Thyroid gland (tissue), 4 donors: ENCODE results near the gene SMAD3.

ENCODE experiments used
- POLR2A ChIP-seq, 2 donors: fragments of 450-650 bp; IDR thresholded peaks; one replicate each; pipeline ENCODE4 v1.6.1; 2017; ENCODE audit warnings: antibody characterized with exemption in 2 of 2, mild to moderate bottlenecking in 2 of 2, moderate library complexity in 1 of 2
- TF ChIP-seq, protein P1 (sequence below), 6 experiments: fragments of 200-600 bp in 3 of 6; fragments of 450-650 bp in 3 of 6; sonication (generic) in 3 of 6; IDR thresholded peaks; one replicate each; pipeline ENCODE4 v1.5.1; 2016 to 2019; ENCODE audit warnings: antibody characterized with exemption in 6 of 6, mild to moderate bottlenecking in 2 of 6, inconsistent platforms in 1 of 6, moderate library complexity in 1 of 6

DNA sequence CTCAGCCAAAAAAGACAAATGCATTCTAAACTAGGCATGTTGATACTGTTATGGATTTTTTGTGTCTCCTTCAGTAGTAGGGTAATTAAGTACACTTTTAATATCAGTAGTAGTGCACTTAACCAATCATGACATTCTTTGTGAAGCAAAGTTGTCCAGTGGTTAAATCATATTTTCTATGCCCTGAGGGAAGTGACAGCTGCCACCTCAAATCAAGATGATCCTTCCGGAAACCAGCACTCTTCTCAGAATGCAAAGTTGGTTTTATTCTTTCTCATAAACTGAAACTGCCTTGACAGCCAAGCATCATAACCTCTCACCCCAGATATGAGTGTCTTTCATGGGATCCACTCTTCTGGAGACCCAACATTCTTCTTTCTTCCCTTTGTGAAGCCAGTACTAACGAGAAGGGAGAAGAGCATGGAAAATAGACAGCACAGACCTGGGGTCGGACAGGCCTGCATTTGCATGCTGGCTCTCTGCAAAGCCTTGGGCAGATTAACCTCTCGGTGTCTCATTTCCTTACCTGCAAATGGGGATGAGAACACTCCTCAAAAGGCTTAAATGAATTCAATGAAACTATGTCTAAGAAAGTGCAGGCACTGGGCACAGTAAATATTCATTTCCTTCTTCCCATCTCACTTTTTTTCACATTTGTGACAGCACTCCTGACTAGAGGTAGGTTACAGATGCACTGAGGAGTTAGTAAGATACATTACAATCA lies 175.9 kb downstream of the SMAD3 start:
- TF ChIP-seq, protein P1, sequence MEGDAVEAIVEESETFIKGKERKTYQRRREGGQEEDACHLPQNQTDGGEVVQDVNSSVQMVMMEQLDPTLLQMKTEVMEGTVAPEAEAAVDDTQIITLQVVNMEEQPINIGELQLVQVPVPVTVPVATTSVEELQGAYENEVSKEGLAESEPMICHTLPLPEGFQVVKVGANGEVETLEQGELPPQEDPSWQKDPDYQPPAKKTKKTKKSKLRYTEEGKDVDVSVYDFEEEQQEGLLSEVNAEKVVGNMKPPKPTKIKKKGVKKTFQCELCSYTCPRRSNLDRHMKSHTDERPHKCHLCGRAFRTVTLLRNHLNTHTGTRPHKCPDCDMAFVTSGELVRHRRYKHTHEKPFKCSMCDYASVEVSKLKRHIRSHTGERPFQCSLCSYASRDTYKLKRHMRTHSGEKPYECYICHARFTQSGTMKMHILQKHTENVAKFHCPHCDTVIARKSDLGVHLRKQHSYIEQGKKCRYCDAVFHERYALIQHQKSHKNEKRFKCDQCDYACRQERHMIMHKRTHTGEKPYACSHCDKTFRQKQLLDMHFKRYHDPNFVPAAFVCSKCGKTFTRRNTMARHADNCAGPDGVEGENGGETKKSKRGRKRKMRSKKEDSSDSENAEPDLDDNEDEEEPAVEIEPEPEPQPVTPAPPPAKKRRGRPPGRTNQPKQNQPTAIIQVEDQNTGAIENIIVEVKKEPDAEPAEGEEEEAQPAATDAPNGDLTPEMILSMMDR (IDR thresholded peaks at IDR 0.05): no peak
- TF ChIP-seq POLR2A (IDR thresholded peaks at IDR 0.05): no peak
